H9 (cell line): ENCODE measurements around the gene MCL1. TPM values are rescaled to one million over a fixed set of nuclear protein-coding genes. Genes with fewer than 3 reads are reported as not detected.
A peak's percentile ranks its signal among the peaks of the same experiment; 100 is the strongest.

Experiments
- DNase-seq: peaks from one replicate; pipeline ENCODE4 v3.0.0-alpha.2; 2017
- H2AFZ ChIP-seq: one replicate; pipeline ENCODE4 v1.6.1; 2013; ENCODE audit warnings: mild to moderate bottlenecking, low read length, control low read depth, moderate library complexity
- H2AK5ac ChIP-seq: 2 replicates; pipeline ENCODE4 v1.6.1; 2013; ENCODE audit warnings: low read length, control low read depth, mixed read lengths; ENCODE audit not compliant: insufficient read length
- H2BK120ac ChIP-seq: one replicate; pipeline ENCODE4 v1.6.1; 2013; ENCODE audit warnings: low read depth, mild to moderate bottlenecking, low read length, control low read depth, inconsistent platforms; ENCODE audit not compliant: poor library complexity, severe bottlenecking
- H2BK12ac ChIP-seq: 2 replicates; pipeline ENCODE4 v1.6.1; 2013; ENCODE audit warnings: low read length, control low read depth, mixed read lengths, low read depth; ENCODE audit not compliant: insufficient read length
- H2BK15ac ChIP-seq: 2 replicates; pipeline ENCODE4 v1.6.1; 2013; ENCODE audit warnings: low read depth, low read length, control low read depth
- H2BK20ac ChIP-seq: one replicate; pipeline ENCODE4 v1.6.1; 2013; ENCODE audit warnings: low read depth, mild to moderate bottlenecking, low read length, control low read depth, inconsistent platforms; ENCODE audit not compliant: poor library complexity, severe bottlenecking
- H2BK5ac ChIP-seq: 2 replicates; pipeline ENCODE4 v1.6.1; 2013; ENCODE audit warnings: low read length, control low read depth, mixed read lengths; ENCODE audit not compliant: insufficient read length
- H3K14ac ChIP-seq: 2 replicates; pipeline ENCODE4 v1.6.1; 2013; ENCODE audit warnings: low read length, control low read depth; ENCODE audit not compliant: insufficient read depth
- H3K18ac ChIP-seq: 2 replicates; pipeline ENCODE4 v1.6.1; 2013; ENCODE audit warnings: low read depth, mild to moderate bottlenecking, mixed read lengths, low read length, control low read depth; ENCODE audit not compliant: insufficient read length
- H3K23ac ChIP-seq: 2 replicates; pipeline ENCODE4 v1.6.1; 2013; ENCODE audit warnings: low read length, control low read depth, mixed read lengths, low read depth; ENCODE audit not compliant: insufficient read length
- H3K23me2 ChIP-seq: 2 replicates; pipeline ENCODE4 v1.6.1; 2013; ENCODE audit warnings: low read depth, mild to moderate bottlenecking, mixed read lengths, low read length, control low read depth; ENCODE audit not compliant: insufficient read length, poor library complexity, severe bottlenecking
- H3K27ac ChIP-seq: 2 replicates; pipeline ENCODE4 v1.5.1; 2013; ENCODE audit warnings: low read length, control low read depth, mixed read lengths, low read depth; ENCODE audit not compliant: insufficient read length
- H3K27me3 ChIP-seq: 2 replicates; pipeline ENCODE4 v1.6.1; 2013; ENCODE audit warnings: low read length, control low read depth, inconsistent platforms; ENCODE audit not compliant: insufficient read depth
- H3K4ac ChIP-seq: 2 replicates; pipeline ENCODE4 v1.6.1; 2013; ENCODE audit warnings: low read depth, mild to moderate bottlenecking, control low read depth, inconsistent platforms, low read length, moderate library complexity
- H3K4me1 ChIP-seq: 2 replicates; pipeline ENCODE4 v1.6.1; 2013; ENCODE audit warnings: low read length, control low read depth, inconsistent platforms; ENCODE audit not compliant: insufficient read depth
- H3K4me2 ChIP-seq: 2 replicates; pipeline ENCODE4 v1.6.1; 2013; ENCODE audit warnings: low read length, control low read depth, mixed read lengths; ENCODE audit not compliant: insufficient read length, insufficient read depth
- H3K56ac ChIP-seq: 2 replicates; pipeline ENCODE4 v1.6.1; 2013; ENCODE audit warnings: low read depth, mild to moderate bottlenecking, mixed read lengths, low read length, control low read depth; ENCODE audit not compliant: insufficient read length
- H3K79me1 ChIP-seq: 2 replicates; pipeline ENCODE4 v1.6.1; 2013; ENCODE audit warnings: low read depth, mild to moderate bottlenecking, moderate library complexity, low read length, control low read depth, inconsistent platforms; ENCODE audit not compliant: insufficient read depth, poor library complexity, severe bottlenecking
- H3K79me2 ChIP-seq: 2 replicates; pipeline ENCODE4 v1.6.1; 2013; ENCODE audit warnings: low read length, control low read depth, inconsistent platforms; ENCODE audit not compliant: insufficient read depth
- H3K9ac ChIP-seq: 2 replicates; pipeline ENCODE4 v1.6.1; 2013; ENCODE audit warnings: low read length, control low read depth, mixed read lengths; ENCODE audit not compliant: insufficient read length; ENCODE audit errors: extremely low read depth
- H3K9me3 ChIP-seq: one replicate; pipeline ENCODE4 v1.6.1; 2013; ENCODE audit warnings: low read depth, low read length, inconsistent platforms; ENCODE audit not compliant: control insufficient read depth
- H3T11ph ChIP-seq: one replicate; pipeline ENCODE4 v1.6.1; 2013; ENCODE audit warnings: mild to moderate bottlenecking, low read length, control low read depth, inconsistent platforms
- H4K20me1 ChIP-seq: one replicate; pipeline ENCODE4 v1.6.1; 2013; ENCODE audit not compliant: control insufficient read depth, insufficient read length, insufficient read depth
- H4K5ac ChIP-seq: 2 replicates; pipeline ENCODE4 v1.6.1; 2013; ENCODE audit warnings: low read depth, mild to moderate bottlenecking, mixed read lengths, low read length, control low read depth; ENCODE audit not compliant: insufficient read length
- H4K8ac ChIP-seq: replicated peaks from 2 replicates; pipeline ENCODE4 v1.6.1; 2013; ENCODE audit warnings: low read length, control low read depth, mixed read lengths, low read depth; ENCODE audit not compliant: insufficient read length
- H4K91ac ChIP-seq: 2 replicates; pipeline ENCODE4 v1.6.1; 2013; ENCODE audit warnings: low read depth, mild to moderate bottlenecking, moderate library complexity, mixed read lengths, low read length, control low read depth; ENCODE audit not compliant: insufficient read length
- H3K27ac Mint-ChIP-seq, 3 experiments: 2 replicates in 2 of 3; 3 replicates in 1 of 3; pipeline ENCODE4 v1.8.0; 2020 to 2021; ENCODE audit warnings: mixed read lengths in 3 of 3, mild to moderate bottlenecking in 1 of 3, moderate library complexity in 1 of 3
- H3K27me3 Mint-ChIP-seq: 2 replicates; pipeline ENCODE4 v1.8.0; 2021; ENCODE audit warnings: low read depth, mild to moderate bottlenecking, moderate library complexity, mixed read lengths
- H3K36me3 Mint-ChIP-seq, 3 experiments: 2 replicates in 2 of 3; 3 replicates in 1 of 3; pipeline ENCODE4 v1.8.0; 2020 to 2021; ENCODE audit warnings: low read depth in 3 of 3, mixed read lengths in 3 of 3; ENCODE audit not compliant: insufficient read depth in 1 of 3
- H3K4me1 Mint-ChIP-seq, 2 experiments: 2 replicates each; pipeline ENCODE4 v1.8.0; 2020; ENCODE audit warnings: mixed read lengths in 2 of 2
- H3K4me3 Mint-ChIP-seq, 2 experiments: 2 replicates in 1 of 2; 3 replicates in 1 of 2; pipeline ENCODE4 v1.8.0; 2020 to 2021; ENCODE audit warnings: mild to moderate bottlenecking in 2 of 2, mixed read lengths in 2 of 2, moderate library complexity in 1 of 2
- H3K9me3 Mint-ChIP-seq, 2 experiments: 2 replicates in 1 of 2; 3 replicates in 1 of 2; pipeline ENCODE4 v1.8.0; 2020; ENCODE audit warnings: mild to moderate bottlenecking in 2 of 2, mixed read lengths in 2 of 2, moderate library complexity in 1 of 2
- WGBS: extraction: QIAGEN DNeasy Blood & Tissue Kit; methylation state at CpG from one replicate; pipeline ENCODE4 v1.1.7; 2013; ENCODE audit warnings: missing lambda C conversion rate, low lambda C conversion rate, mixed read lengths; ENCODE audit not compliant: insufficient read length; ENCODE audit errors: extremely low coverage; 5-methylcytosine and 5-hydroxymethylcytosine counted together
- total RNA-seq: library from RNA; stranded (reverse); gene quantifications from 2 replicates; pipeline ENCODE4 v1.2.1, GENCODE V29; 2021
- TF ChIP-seq, protein P1 (sequence below): fragments of 200-600 bp; sonication (generic); conservative IDR thresholded peaks from 3 replicates; pipeline ENCODE4 v1.8.0; 2021; ENCODE audit warnings: antibody characterized with exemption, mild to moderate bottlenecking

Gene MCL1
- total RNA-seq, 1 experiment from 2014 or later = 247 TPM

DNA sequence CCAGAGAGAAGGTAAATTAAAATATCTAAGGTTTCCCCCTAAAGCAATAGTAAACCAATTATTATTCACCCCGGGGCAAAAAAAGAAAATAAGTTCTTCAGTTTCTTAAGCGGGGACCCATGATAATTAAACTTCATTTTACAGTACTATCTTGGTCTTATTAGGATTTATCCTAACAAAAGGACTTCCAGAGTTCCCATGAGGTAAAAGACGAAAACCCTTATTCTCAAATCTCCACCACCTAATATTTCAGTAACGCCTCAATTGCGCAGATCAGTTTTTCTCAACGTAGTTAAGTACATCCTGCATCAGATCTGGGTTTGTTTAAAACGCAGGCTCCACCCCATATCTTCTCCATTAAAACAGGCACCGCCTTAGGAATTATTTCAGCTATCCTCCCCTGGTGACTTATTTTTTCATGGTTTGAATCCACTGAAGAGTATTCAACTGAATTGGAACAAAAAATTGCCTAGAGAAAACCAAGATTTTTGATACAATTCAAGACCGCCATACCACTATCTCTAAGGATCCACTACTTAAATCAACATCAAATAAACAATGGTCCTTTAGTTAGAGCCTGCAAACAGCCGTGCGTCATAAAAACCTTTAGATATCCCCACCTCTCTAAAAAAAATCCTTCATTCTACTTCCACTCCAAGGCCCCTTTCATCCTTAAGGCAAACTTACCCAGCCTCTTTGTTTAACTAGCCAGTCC lies 1.7 kb downstream of the MCL1 start:
- Histone ChIP-seq H3K9ac (peak overlapping the region; percentile 98), H3K18ac (peak overlapping the region; percentile 98), H3K9me3 (no peaks in the 10 kb centered on the region), H2BK12ac (no peak overlapping the region), H3T11ph (no peak overlapping the region), H3K4me1 (peaks cover 4% of the 10 kb centered on the region), H3K23me2 (peaks cover 7% of the 10 kb centered on the region), H2AK5ac (no peak overlapping the region), H3K27me3 (no peaks in the 10 kb centered on the region), H3K4ac (no peak overlapping the region; the same call in 1 of the 2 replicates), H2BK15ac (no peak overlapping the region), H4K20me1 (no peaks in the 10 kb centered on the region), H2AFZ (no peak overlapping the region), H3K14ac (peak overlapping the region; percentile 99; the same call in 1 of the 2 replicates), H3K79me2 (peaks cover 35% of the 10 kb centered on the region), H4K91ac (no peak overlapping the region), H2BK20ac (no peak overlapping the region), H3K4me2 (peak overlapping the region; percentile 98), H2BK120ac (no peak overlapping the region), H4K8ac (no peak overlapping the region), H3K79me1 (no peaks in the 10 kb centered on the region), H3K27ac (peak overlapping the region; percentile 89), H2BK5ac (peak overlapping the region; percentile 64), H4K5ac (no peak overlapping the region), H3K56ac (peak overlapping the region; percentile 44), H3K23ac (no peak overlapping the region)
- WGBS = no CpG with 5 or more reads among the region's 11 CpGs
- H3K4me3 Mint-ChIP-seq = peak overlapping the region; percentile 96 to 97
- peaks cover 3% of the 10 kb centered on the region; the same call in 1 of the 2 replicates for H3K27me3 Mint-ChIP-seq
- peaks cover 59 to 62% (median 61%) of the 10 kb centered on the region in 3 experiments for H3K36me3 Mint-ChIP-seq
- H3K9me3 Mint-ChIP-seq = peaks cover 6 to 15% of the 10 kb centered on the region in 2 experiments; a peak in 4 of 5 replicates
- peak overlapping the region; percentile 99 for H3K27ac Mint-ChIP-seq
- TF ChIP-seq, protein P1, sequence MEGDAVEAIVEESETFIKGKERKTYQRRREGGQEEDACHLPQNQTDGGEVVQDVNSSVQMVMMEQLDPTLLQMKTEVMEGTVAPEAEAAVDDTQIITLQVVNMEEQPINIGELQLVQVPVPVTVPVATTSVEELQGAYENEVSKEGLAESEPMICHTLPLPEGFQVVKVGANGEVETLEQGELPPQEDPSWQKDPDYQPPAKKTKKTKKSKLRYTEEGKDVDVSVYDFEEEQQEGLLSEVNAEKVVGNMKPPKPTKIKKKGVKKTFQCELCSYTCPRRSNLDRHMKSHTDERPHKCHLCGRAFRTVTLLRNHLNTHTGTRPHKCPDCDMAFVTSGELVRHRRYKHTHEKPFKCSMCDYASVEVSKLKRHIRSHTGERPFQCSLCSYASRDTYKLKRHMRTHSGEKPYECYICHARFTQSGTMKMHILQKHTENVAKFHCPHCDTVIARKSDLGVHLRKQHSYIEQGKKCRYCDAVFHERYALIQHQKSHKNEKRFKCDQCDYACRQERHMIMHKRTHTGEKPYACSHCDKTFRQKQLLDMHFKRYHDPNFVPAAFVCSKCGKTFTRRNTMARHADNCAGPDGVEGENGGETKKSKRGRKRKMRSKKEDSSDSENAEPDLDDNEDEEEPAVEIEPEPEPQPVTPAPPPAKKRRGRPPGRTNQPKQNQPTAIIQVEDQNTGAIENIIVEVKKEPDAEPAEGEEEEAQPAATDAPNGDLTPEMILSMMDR = no peak
- DNase-seq = no peak
- peaks cover 50 to 60% of the 10 kb centered on the region in 2 experiments for H3K4me1 Mint-ChIP-seq
